GM12874 (cell line): Measurements from ENCODE around the gene TTLL11.

Source experiments
- TF ChIP-seq, protein P1 (sequence below): IDR thresholded peaks from 2 replicates; pipeline ENCODE4 v1.5.1; 2011; ENCODE audit warnings: low read depth, mild to moderate bottlenecking, control low read depth, low read length, moderate library complexity; ENCODE audit not compliant: insufficient read depth

TTLL11 gene

GRCh38 chr9:121855476-121855875 is 237.6 kb downstream of the TTLL11 start:
- TF ChIP-seq, protein P1, sequence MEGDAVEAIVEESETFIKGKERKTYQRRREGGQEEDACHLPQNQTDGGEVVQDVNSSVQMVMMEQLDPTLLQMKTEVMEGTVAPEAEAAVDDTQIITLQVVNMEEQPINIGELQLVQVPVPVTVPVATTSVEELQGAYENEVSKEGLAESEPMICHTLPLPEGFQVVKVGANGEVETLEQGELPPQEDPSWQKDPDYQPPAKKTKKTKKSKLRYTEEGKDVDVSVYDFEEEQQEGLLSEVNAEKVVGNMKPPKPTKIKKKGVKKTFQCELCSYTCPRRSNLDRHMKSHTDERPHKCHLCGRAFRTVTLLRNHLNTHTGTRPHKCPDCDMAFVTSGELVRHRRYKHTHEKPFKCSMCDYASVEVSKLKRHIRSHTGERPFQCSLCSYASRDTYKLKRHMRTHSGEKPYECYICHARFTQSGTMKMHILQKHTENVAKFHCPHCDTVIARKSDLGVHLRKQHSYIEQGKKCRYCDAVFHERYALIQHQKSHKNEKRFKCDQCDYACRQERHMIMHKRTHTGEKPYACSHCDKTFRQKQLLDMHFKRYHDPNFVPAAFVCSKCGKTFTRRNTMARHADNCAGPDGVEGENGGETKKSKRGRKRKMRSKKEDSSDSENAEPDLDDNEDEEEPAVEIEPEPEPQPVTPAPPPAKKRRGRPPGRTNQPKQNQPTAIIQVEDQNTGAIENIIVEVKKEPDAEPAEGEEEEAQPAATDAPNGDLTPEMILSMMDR, result no peak

DNA sequence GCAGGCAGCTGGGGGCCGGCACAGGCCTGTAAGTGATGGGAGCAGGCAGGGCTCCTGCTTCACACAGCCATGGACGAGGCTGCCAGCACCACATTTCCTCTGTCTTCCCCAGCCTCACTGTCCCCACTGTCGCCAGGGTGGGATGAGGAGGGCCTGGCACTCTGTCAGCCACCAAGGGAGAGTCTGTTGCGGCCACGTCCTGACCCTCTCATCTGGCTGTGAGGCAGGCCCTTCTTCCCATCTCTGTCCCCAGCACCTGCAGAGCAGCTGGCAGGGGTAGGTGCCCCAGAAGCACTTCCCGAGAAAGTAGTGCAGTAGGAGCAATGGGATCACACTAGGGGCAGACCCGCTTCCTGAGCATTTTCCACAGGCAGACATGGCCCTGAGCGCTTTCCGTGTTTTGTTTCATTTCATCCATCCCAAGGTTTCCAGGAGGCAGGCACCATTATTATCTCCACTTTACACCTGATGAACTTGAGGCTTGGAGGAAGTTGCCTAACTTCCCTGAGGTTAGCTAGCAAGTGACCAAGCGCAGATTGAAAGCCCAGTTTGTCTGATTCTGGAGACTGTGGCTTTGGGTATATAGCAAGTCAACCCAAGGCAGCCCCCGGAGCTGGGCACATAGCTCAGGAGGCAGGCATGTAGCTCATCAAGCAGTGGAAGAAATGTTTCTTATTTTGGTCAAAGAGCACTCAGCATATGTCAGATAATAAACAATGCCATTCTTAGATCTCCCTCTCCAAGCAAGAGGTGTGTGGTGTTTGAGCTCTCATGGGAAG is 239.3 kb downstream of the TTLL11 start:
- TF ChIP-seq, protein P1, result no peak

GRCh38 chr9:121852651-121853616 is 240.2 kb downstream of the TTLL11 start:
- TF ChIP-seq, protein P1, result no peak

DNA sequence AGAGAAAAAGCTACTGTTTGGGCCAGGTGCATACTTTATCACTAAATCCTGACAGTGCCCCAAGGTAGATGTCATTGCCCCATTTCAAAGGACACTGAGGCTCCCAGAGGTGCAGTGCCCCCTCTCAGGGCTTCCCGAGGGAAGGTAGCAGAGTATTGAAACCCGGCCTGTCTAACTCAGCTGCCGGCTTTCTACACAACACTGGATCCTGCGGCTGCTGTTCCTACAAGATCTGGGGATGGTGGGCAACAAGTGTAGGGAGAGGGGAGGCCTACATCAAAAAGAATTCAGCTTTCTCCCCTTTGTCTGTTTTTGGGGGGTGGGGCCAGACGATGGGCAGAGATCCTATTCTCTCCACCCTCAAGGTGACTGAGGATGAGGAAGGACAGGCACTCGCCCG is 240.9 kb downstream of the TTLL11 start:
- TF ChIP-seq, protein P1, result no peak

DNA sequence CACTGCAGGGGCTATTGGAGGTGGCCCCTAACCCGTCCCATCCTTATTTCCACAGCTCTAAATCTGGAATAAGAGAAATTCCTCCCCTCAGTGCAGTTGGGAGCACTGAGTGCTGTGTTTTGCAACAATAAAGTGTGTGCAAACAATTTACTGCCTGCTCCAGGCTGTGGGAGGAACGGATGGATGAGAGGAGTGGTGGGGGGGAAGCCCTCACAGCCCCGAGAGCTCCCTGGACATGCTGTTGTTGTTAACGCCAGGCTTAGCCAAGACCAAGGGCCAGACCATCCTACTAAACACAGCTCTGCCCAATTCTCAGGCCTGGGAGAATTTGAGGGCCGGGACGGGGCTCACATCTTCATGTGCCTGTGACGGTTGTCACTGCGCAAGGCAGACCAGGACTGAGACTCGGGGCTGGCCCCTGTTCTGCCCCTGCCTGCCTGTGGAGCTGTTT is 241.4 kb downstream of the TTLL11 start:
- TF ChIP-seq, protein P1, result no peak

DNA sequence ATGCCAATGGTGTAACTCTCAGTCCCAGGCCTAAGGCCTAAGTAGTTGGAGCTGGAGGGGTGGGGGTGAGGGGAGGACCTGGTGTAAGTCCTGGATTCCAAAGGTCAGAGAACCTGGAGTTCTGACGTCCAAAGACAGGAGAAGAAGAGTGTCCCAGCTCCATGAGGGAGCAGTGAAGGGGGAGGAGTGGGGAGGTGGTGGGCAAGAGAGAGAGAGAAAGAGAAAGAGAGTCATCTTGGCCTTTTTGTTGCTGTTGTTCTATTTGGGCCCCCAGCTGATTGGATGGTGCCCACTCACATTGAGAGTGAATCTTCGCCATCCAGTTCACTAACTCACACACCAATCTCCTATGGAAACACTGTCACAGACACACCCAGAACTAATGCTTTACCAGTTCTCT is 242.7 kb downstream of the TTLL11 start:
- TF ChIP-seq, protein P1, result no peak

DNA sequence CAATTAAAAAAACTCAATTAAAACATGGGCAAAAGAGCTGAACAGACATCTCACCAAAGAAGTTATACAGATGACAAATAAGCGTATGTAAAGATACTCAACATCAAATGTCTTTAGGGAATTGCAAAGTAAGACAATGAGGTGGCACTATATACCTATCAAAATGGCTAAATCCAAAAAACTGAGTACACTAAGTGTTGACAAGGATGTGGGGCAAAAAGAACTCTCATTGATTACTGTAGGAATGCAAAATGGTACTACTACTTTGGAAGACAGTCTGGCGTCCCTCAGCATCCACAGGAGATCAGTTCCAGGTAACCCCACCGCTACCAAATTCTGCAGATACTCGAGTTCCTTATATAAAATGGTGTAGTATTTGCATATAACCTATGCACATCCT is 243.6 kb downstream of the TTLL11 start:
- TF ChIP-seq, protein P1, result no peak
